Retina (tissue), 1 donor: ENCODE results near the gene CAMSAP3.

Experiments
- DNase-seq: peaks from one replicate; pipeline ENCODE4 v3.0.0-alpha.2; 2016

CAMSAP3 gene

GRCh38 chr19:7614859-7615741 is 19.4 kb downstream of the CAMSAP3 start:
- DNase-seq: no peak

DNA sequence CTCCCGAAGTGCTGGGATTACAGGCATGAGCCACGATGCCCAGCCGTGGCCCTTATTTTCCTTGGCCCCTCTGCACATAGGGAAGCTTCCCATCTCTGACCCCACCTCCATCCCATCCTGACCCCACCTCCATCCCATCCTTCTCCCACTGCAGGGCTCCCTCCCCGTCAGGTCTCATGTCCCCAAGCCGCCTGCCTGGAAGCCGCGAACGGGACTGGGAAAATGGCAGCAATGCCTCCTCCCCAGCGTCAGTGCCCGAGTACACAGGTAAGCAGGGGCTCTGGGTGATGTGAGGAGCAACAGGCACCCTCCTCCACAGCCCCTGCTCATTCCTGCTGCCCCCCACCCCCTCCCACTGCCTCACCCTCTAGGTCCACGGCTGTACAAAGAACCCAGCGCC is 21.5 kb downstream of the CAMSAP3 start:
- no peak for DNase-seq

- DNase-seq: no peak
Observed at GRCh38 chr19:7617735-7618134, 22.1 kb downstream of the CAMSAP3 start.

GRCh38 chr19:7618348-7618747 is 22.7 kb downstream of the CAMSAP3 start:
- DNase-seq: no peak

GRCh38 chr19:7618771-7619510 is 23.3 kb downstream of the CAMSAP3 start:
- DNase-seq: no peak

DNA sequence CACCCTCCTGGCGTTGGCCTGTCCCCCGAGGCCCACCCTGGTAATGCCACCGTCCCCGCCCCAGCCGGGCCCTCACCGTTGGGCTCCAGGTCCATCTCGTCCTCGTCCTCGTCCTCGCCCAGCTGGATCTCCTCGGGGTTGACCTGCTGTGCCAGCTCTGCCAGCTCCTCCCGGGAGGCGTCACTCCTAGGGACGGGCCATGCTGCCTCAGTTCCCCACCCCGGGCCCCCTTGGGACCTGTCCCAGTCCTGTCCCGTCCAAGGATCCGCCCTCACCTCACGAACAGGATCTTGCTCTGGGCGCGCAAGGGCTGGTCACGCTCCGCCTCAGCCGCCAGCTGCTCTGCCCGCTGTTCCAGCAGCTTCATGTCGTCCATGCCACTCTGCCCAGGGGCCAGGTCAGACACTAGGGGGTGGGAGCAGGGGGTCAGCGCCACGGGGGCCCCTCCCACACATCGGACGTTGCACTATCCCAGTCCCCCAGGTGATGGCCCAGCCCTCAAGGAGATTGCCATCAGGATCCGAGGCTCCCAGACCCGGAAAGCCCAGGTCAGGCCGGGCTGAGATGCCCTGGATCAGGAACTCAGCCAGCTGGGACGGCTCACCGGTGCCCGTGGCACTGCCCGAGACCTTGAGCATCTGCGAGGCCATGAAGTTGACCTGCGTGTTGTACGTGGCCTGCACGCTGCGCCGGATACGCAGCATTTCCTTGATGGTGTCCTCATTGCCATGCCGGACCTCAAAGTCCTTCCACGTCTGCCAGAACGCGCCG is 24.2 kb downstream of the CAMSAP3 start:
- no peak for DNase-seq

DNA sequence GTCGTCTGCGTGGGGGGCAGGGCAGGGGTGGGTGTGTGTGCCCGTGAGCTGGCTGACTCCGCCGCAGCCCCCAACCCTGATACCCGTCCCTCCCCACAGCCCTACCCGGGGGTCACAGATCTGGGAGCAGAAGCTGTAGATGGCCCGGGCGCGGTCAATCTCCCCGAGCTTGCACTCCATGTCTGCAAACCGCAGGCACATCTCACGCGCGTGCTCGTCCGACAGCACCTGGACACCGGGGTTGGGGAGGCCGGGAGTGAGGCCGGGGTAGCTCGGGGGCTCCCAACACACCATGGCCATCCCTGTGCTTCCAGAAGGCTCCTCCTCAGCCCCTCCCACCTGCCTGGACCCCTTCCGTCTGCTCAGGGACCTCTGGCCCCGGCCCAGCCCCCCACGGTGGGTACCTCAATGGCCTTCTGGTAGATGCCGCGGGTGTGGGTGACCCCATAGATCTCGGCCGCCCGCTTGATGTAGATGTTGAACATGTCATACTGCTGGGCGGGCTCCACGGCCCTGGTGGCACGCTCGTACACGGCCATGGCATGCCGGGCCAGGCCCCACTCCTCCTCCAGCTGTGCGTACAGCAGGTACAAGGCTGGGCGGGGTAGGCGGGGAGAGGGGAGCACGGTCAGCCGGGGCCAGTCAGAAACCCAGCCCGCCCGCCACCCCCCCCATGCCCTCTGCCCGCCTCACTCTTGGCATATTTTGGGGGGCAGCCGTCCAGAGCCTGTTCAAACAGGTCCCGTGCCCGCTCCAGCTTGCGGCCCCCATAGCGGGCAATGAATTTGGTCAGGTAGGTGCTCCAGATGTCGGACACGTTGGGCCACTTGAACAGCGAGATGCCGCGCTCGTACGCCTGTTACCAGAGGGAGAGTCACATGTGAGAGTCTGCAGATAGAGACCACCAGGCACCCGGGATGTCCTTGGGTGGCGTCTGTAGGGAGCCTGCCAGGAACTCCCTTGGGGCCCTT is 25.1 kb downstream of the CAMSAP3 start:
- DNase-seq: no peak

GRCh38 chr19:7622933-7623685 is 27.4 kb downstream of the CAMSAP3 start:
- DNase-seq: no peak

- DNase-seq: no peak
Observed at GRCh38 chr19:7623725-7624603, 28.3 kb downstream of the CAMSAP3 start.

- DNase-seq: no peak
Observed at GRCh38 chr19:7624810-7625209, 29.1 kb downstream of the CAMSAP3 start.

GRCh38 chr19:7625763-7626372 is 30.2 kb downstream of the CAMSAP3 start:
- DNase-seq: no peak

GRCh38 chr19:7627166-7627565 is 31.5 kb downstream of the CAMSAP3 start:
- no peak for DNase-seq

GRCh38 chr19:7628589-7629311 is 33.1 kb downstream of the CAMSAP3 start:
- DNase-seq: no peak

DNA sequence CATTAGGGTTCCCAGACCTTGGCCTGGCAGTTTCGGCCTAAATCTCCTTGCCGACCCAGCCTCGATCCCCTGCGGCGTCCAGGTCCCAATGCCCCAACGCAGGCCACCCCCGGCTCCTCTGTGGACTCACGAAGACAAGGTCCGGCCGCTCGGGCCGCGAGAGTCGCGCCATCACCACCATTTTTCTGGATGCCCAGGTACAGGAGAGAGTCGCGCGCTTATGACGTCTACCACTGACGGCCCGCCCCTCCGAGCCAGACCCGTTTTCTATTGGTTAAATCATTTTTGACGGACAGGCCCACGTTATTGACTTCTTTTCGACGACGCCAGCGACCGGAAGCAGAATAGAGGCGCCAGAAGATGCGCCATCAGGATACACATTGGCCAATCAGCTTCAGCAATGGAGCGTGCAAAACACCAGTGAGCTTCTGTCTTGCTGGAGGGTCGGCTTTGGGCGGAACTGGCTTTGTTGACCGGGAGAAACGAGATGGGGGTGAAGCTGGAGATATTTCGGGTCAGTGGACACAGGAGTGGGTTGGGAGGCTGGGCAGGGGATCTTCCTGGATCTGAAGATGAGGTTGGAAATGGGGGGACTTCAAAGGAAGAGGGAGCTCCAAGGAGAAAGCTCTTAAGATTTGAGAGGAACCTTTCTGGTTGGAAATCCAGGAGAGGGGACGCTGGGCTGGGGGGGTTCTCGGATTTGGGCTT is 33.8 kb downstream of the CAMSAP3 start, which contains the start of the genes PET100 and XAB2:
TSS of gene PET100 (plus strand) at position 447 of the 708 bp plus-strand sequence. CDS start at position 488, 41 bp downstream.
TSS of gene XAB2 (minus strand) at position 199 of the 708 bp plus-strand sequence. CDS start at position 181, 18 bp downstream.
- peak; percentile 100 for DNase-seq

DNA sequence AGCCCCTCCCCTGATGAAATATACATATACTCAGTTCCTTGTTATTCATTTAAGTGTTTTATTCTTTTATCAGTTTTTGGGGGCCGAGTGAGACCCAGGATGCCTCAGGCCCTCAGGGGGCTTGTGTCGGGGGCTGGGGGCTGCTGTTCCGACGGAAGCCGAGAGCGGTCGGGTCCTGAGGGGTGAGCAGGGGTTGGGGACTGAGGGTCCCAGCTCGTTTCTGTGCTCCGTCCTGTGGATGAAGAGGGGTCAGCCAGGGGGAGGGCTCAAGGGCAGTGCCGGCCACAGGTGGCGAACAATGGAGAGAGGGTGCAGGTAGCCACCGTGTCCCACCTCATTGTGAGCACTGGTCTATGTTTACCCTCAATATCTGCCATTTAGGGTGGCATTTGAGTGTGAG is 35.9 kb downstream of the CAMSAP3 start:
- DNase-seq: no peak

DNA sequence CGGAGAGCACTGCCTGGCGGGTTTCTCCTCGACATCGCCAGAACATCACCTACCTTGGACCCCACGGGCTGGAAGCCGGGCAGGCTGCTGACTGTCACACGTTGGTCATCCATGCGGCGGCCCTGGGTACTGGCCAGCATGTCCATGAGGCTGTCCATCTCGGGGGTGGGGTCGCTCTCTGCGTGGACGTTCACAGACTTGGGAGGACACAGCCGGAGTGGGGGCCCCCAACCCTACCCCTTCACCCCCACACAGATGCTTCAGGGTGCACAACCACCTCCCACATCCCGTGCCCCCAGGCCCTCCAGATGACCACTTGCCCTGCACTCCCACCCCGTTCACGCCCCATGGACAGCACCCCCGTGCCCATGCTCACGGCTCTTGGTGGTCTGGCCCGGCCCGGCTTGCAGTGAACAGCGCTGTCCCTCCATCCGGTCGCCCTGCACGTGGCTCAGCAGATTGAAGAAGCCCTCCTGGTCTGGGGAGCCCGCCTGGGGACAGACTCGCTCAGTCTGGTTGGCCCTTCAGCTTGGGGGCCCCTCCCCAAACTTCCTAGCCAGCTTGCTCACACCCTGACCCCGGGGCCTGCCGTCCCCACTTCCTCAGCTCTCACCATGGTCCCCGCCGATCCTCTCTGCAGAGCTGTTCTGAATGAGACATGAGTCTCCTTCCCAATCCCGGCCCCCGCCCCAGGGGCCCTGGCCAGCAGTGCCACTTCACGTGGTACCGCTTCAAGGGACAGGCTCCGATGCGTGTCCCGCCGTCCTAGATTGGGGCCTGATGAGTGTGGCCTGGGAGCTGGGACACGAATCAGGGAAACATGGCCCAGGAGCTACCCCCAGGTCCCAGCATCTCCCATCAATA is 36.9 kb downstream of the CAMSAP3 start:
- no peak for DNase-seq

GRCh38 chr19:7633698-7634097 is 38.0 kb downstream of the CAMSAP3 start, which contains the start of gene PCP2:
TSS of gene PCP2 (minus strand) at chr19:7633719. CDS start at chr19:7633457, 262 bp downstream.
- no peak for DNase-seq
